HG02852 (cell line): ENCODE data around the gene VIPR2.

Source experiments
- ATAC-seq: cut with Tn5 transposase; IDR thresholded peaks from one replicate; pipeline ENCODE4 v1.9.1; 2021; ENCODE audit warnings: mild to moderate bottlenecking, moderate library complexity; ENCODE audit not compliant: unreplicated experiment

VIPR2 gene

DNA sequence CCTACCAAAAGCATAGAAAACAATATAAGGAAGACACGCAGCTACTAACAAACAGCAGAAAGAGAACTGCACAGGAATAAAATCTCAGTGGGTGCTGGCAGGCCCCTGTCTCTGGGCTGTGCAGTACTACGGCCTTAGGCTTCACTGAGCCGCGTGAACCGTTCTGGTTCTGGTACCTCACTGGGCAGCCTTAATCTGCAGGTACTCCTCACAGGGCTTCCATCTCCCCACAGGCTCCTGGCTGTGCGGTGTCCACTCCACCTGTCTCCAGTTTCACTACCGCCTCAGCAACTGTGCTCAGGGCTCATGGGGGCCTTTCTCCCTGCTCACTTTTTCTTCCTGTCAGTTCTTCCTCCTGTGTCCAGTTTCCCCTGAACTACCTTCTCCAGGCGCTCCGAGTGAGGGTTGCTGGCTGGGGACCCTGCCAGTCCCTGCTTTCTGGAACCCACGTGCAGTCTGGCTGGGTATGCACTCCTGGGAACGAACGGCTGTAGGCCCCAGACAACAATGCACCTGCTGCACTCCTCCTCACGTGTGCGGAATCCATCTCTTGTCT lies 75.7 kb downstream of the VIPR2 start:
- no peak for ATAC-seq

DNA sequence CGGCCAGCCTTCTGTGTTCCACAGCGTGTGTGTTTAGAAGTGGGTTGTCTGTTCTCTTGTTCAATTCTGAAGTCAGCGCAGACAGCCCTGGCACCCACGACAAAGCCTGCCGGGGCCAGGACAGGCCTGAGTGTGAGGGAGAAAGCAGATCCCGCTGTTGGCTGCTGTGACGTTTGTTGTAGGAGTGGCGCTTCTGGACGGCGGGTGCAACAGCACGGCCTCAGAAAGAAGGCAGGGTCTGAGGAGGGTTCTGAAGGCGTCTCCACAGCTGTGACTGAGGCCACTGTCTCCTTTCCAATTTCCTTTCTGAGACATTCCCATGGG lies 76.2 kb downstream of the VIPR2 start:
- ATAC-seq: no peak

DNA sequence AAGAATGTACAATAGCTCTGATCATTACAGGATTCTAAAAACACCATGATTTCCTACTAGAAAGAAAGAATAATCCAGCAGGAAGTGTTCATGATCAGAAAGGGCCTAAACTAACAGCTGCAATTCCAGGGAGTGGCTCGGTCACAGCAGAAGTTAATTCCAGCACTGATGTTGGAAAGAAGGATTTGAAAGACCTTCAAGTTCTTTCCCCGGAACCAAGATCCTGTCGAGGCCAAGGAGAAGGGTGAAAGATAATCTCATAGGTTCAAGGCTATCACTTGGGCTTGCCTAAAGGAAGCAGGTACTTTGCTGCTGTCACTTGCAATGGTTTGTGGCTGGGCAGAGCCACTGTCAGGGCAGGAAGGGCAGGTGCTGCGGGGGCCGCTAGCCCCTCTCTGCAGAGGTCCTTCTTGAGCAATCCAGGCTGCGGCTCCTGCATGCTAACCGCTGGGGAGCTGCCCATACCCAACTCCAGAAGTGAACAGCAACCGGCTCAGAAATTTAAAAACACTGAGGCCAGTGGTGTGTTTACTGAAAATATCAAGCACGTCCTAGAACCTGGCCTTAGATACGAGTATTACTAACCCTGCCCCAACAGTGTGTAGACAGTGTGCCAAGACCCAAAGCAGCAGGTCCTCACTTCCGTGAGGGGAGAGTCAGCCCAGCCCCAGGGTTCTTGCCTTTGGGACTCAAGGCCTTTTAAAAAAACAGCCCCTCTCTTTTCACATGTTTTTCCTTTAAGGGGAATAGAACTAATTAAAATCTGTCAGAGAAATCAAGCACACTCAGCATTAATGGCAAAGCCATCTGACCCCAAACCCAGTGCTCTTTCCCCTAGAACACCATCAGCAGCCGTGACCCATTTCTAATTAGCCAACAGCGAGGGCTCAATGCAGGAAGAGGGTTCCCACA lies 76.8 kb downstream of the VIPR2 start:
- no peak for ATAC-seq

GRCh38 chr7:159066816-159067575 lies 77.7 kb downstream of the VIPR2 start:
- ATAC-seq: no peak

- ATAC-seq: no peak
Measured at GRCh38 chr7:159065852-159066480, 78.7 kb downstream of the VIPR2 start.

- ATAC-seq: no peak
Measured at GRCh38 chr7:159064816-159065510, 79.7 kb downstream of the VIPR2 start.

GRCh38 chr7:159064121-159064815 lies 80.4 kb downstream of the VIPR2 start:
- ATAC-seq: no peak

DNA sequence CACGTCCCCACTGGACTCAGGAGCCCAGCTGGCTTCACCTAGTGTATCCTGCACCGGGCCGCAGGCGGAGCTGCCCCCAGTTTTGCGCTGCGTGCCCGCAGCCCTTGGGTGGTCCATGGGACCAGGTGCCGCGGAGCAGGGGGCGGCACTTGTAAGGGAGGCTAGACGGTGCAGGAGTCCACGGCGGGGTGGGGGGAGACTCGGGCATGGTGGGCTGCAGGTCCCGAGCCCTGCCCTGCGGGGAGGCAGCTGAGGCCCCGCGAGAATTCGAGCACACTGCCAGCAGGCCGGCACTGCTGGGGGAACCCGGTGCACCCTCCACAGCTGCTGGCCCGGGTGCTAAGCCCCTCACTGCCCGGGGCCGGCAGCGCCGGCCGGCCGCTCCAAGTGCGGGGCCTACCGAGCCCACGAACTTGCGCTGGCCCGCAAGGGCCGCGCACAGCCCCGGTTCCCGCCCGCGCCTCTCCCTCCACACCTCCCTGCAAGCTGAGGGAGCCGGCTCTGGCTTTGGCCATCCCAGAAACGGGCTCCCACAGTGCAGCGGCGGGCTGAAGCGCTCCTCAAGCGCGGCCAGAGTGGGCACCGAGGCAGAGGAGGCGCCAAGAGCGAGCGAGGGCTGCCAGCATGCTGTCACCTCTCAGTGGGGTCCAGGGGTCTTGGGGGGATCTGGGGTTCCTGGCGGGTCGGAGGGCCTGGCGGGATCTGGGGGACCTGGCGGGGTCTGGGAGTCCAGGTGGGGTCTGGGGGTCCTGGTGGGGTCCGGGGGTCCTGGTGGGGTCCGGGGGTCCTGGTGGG lies 81.4 kb downstream of the VIPR2 start:
- ATAC-seq: no peak

DNA sequence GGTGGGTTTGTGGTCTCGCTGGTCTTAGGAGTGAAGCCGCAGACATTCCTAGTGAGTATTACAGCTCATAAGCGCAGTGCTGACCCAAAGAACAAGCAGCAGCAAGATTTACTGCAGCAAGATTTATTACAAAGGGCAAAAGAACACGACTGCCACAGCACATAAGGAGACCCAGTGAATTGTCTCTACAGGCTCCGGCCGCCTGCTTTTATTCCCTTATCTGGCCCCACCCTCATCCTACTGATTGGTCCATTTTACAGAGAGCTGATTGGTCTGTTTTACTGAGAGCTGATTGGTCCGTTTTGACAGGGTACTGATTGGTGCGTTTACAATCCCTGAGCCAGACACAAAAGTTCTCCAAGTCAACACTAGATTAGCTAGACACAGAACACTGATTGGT lies 82.1 kb downstream of the VIPR2 start:
- ATAC-seq: no peak

DNA sequence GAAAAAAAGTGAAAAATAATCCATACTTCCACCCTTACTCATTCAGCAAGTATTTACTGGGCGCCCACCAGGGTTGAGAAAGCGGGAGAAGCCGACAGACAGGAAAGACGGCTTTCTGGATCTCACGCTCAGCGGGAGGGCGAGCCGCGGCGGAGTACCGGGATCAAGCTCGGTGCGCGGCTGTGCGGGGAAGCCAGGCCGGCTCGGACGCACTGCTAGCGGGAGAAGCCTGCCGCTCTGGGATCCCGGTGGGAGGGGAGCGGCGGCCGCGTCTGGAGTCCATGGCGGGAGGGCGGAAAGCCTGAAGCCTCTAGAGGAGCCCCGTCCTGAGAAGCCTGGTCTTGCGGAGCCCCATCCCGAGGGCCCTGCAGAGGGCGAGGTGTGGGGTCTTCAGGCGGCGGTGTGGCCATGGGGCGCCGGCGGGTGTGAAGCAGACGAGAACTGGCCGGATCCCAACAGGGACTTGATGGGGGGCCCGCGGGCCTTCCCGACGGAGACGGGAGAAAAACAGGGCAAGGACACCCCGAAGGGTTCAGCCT lies 82.9 kb downstream of the VIPR2 start:
- ATAC-seq: no peak

DNA sequence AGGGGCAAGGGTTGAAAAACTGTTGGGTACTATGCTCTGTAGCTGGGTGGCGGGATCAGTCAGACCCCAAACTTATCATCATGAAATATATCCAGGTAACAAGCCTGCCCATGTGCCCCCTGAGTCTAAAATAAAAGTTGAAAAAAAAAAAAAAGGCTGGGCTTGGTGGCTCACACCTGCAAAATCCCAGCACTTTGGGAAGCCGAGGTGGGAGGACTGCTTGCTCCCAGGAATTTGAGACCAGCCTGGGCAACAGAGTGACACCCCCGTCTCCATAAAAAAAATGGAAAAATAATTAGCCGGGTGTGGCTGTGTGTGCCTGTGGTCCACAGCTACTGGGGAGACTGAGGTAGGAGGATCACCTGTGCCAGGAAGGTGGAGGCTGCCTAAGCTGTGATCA lies 83.5 kb downstream of the VIPR2 start:
- ATAC-seq: no peak

DNA sequence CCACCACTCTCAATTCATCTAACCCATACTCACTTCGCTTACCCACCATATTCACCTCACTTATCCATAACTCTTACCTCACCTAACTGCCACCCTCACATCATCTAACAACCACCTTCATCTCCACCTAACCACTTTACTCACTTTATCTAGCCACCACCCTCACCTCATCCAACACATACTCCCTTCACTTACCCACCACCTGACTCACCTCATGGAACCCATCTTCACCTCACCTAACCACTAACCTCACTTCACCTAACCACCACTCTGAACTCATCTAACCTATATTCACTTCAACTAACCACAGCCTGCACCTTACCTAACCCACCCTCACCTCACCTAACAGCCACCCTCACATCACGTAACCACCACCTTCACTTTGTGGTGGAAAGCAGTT lies 84.2 kb downstream of the VIPR2 start:
- ATAC-seq: no peak

DNA sequence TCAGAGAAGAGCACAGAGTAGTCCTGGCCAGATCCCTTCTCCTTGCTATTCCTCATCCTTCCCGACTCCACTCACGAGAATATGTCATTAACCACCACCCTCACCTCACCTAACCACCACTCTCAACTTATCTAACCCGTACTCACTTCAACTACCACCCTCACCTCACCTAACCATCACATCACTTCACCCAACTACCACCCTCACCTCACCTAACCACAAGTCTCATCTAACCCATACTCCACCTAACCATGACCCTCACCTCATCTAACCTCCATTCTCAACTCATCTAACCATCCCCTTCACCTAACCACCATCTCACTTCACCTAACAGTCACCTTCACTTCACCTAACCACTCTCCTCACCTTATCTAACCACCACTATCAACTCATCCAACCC lies 85.0 kb downstream of the VIPR2 start:
- ATAC-seq: no peak

DNA sequence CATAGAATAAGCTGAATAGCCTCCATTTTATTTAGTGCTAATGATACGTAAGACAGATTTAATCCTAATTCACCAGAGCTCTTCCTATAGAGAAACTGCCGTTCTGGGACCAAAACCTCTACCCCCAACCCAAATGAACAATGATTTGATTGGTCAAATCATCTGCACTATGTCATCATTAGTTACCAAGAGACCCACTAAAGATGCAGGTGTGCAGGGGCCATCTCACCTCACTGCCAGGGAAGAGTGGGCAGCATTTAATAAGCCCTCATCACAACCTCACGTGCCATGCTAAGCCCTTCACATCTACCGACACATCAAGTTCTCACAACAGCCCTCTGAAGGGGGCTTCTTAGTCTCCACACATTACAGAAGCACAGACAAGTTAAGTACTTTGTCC lies 87.0 kb downstream of the VIPR2 start:
- ATAC-seq: no peak

- no peak for ATAC-seq
Measured at GRCh38 chr7:159056737-159057136, 87.9 kb downstream of the VIPR2 start.

DNA sequence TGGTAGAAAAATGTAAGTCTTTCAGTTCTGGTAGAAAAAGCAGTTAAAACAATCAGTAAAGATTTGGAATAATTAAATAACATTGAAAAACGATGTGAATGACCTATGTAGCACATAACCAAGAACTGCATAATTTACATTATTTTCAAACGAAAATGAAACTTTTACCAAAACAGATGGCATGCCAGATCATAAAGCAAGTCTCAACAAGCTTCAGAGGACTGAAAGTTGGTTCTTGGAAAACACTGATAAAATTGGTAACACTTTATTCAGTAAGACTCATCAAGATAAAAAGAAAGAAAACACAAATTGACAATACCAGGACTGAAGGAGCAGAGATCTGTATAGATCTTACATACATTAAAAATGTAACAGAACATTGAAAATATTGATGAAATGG lies 92.8 kb downstream of the VIPR2 start:
- ATAC-seq: no peak

DNA sequence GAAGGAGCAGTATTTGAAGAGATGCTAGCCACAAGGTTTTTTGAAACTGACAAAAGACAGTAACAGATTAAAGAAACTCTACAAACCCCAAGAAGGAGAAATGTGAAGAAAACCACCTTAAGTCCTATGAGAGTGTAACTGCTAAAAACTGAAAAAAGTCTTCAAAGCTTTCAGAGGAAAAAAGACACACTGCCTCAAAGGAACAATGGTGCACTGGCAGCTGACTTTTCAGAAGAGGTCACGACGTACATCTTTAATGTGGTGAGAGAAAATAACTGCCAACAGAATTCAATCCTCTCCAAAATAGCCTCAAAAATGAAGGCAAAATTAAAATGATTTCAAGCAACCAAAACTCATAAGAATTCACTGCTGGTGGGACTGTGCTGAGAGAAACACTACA lies 94.0 kb downstream of the VIPR2 start:
- no peak for ATAC-seq

DNA sequence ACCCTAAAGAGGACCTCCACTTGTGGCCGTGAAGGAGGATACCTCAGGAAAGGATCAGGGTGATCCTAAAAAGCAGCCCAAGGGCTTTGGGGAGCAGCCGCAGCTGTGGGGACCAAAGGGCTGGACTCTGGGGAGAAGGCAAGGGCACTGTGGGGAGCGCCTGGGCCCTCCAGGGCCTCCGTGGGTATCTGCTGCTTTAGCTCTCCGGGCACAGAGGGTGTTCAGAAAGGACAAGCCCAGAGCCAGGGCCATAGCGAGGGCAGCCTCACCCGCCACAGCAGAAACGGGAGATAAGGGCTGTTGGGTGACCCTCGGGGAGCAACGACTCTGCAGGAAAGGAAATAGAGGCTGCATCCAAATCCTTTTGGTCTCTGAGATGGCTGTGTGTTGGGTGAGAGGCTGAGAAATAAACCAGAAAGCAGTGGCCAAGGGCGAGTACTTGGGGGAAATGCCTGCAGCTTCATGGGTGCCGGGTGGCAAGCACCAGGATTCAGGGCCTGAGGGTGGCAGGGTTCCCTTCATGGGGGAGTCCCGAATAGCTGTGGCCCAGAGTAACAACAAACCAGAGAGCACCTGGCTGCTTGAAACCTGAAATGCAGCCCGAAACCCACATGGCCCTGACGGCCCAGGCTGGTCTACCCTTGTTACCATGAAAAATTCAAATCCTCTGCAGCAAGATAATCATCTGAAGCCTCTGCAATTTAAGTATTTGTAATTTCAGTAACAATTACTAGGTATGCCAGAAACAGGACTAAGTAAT lies 95.2 kb downstream of the VIPR2 start:
- no peak for ATAC-seq

DNA sequence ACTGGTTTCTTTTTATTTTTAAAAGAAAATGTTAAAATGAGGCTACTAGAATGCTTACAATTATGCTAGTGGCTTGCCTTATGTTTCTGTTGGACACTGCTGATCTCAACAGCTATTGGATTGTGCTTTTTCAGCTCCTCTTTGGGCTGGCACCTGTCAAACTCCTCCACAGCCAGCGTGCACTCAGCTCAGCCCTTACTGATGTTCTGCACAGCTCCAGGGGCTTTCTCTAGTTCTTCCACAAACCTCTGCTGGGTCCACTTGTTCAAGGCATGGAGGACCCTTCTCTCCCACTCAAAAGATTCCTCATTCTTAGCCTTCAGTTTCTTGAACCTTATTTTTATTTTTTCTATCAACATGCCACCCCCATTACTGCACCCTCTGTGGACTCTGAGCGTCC lies 96.0 kb downstream of the VIPR2 start:
- ATAC-seq: no peak
